ENCODE data around the gene CUX1.

The CUX1 gene

DNA sequence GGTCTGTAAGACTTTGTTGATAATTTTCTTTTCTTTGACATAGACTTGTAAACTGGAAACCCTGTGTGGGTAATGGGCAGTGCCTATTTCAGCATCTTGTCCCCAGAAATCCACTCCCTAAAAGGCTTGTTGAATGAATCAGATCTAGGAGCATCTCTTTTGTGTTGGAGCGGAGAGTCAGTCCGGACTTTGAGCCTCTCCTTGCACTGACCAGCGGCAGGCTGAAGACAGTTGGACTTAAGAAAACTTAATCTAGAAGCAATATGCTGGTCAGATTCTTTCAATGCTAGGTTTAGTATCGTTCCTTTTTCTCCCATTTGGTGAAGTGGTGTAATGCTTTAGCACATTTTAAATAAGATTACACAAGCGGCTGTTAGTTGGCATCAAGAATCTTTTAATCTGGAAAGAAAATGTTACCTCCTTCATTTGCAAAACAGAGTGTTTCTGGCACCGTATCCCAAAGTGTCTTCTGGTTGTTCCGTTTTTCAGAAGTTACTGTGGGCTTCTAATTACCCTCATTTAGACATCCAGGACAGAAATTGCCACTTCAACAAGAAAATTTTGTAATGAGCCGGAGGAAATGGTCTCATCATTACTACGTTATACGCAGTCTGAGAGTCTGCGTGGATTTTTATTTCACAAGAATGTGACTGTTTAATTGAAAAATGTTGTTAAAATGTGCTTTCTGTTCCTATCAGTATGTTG is 74.7 kb downstream of the CUX1 start:
- Histone ChIP-seq H3K27ac (no peak overlapping the region), H2AFZ (ENCODE audit: low read depth) (no peak overlapping the region), H3K79me2 (ENCODE audit: insufficient read depth, low read depth) (peaks cover 11% of the 10 kb centered on the region; the same call in 1 of the 2 replicates), H3K4me2 (no peak overlapping the region), H3K4me3 (IDR thresholded peaks at IDR 0.05; ENCODE audit: insufficient read depth, low read depth, low read length) (no peak overlapping the region), H3K4me1 (ENCODE audit: low read depth, poor library complexity, severe bottlenecking) (no peaks in the 10 kb centered on the region), H3K27me3 (ENCODE audit: insufficient read depth, low read depth) (no peaks in the 10 kb centered on the region), H4K20me1 (ENCODE audit: insufficient read depth) (no peaks in the 10 kb centered on the region), H3K36me3 (ENCODE audit: insufficient read depth) (no peaks in the 10 kb centered on the region), H3K9ac (no peak overlapping the region)
- no peak for TF ChIP-seq CTCF (conservative IDR thresholded peaks at IDR 0.05; ENCODE audit: low read depth, low read length)

DNA sequence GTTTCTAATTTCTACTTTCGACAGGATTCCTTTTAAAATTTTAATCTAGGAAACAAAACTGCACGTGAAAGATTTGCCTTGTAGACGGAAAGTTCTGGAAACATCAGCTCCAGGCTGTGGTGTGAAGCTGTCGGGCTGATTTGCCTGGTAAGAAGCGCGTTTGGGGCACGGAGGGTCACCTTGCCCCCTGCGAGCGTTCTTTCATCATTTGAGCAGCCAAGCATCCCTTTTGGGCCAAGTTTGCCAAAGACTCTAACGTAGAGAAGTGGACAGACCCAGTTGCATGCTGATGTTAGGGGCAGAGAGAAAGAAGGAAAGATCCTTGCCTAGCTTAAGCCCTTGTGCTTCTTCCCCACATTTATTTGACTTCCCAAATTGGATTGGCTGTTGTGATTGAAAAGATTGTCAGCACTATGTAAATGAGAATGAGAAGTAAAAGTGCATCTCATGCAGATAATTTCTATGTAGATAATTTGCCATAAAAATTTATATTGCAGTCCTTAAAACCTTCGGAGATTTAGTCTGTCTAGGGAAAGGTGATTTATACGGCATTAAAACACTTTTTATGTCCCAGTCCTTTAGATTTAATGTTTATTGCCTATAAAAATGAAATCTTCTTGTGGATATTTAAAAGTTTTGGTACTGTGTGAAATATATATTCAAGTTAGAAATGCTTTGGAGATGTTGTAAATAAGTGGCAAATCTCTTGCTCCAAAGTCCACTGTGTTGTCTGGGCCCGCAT is 76.1 kb downstream of the CUX1 start:
- no peak for TF ChIP-seq CTCF (conservative IDR thresholded peaks at IDR 0.05; ENCODE audit: low read depth, low read length)
- no peak overlapping the region for H3K27ac ChIP-seq
- peaks cover 11% of the 10 kb centered on the region; the same call in 1 of the 2 replicates for H3K79me2 ChIP-seq (ENCODE audit: insufficient read depth, low read depth)
- no peak overlapping the region for H2AFZ ChIP-seq (ENCODE audit: low read depth)
- H3K9ac ChIP-seq, result no peak overlapping the region
- H4K20me1 ChIP-seq (ENCODE audit: insufficient read depth), result no peaks in the 10 kb centered on the region
- no peak overlapping the region for H3K4me2 ChIP-seq
- H3K4me3 ChIP-seq (IDR thresholded peaks at IDR 0.05; ENCODE audit: insufficient read depth, low read depth, low read length), result no peak overlapping the region
- H3K36me3 ChIP-seq (ENCODE audit: insufficient read depth), result no peaks in the 10 kb centered on the region
- no peaks in the 10 kb centered on the region for H3K27me3 ChIP-seq (ENCODE audit: insufficient read depth, low read depth)
- H3K4me1 ChIP-seq (ENCODE audit: low read depth, poor library complexity, severe bottlenecking), result no peaks in the 10 kb centered on the region

- no peaks in the 10 kb centered on the region for H3K36me3 ChIP-seq (ENCODE audit: insufficient read depth)
- peaks cover 11% of the 10 kb centered on the region; the same call in 1 of the 2 replicates for H3K79me2 ChIP-seq (ENCODE audit: insufficient read depth, low read depth)
- no peak for TF ChIP-seq CTCF (conservative IDR thresholded peaks at IDR 0.05; ENCODE audit: low read depth, low read length)
- H3K4me1 ChIP-seq (ENCODE audit: low read depth, poor library complexity, severe bottlenecking), result no peaks in the 10 kb centered on the region
- H3K9ac ChIP-seq, result no peak overlapping the region
- H4K20me1 ChIP-seq (ENCODE audit: insufficient read depth), result no peaks in the 10 kb centered on the region
- H2AFZ ChIP-seq (ENCODE audit: low read depth), result no peak overlapping the region
- no peak overlapping the region for H3K27ac ChIP-seq
- H3K4me3 ChIP-seq (IDR thresholded peaks at IDR 0.05; ENCODE audit: insufficient read depth, low read depth, low read length), result no peak overlapping the region
- no peak overlapping the region for H3K4me2 ChIP-seq
- no peaks in the 10 kb centered on the region for H3K27me3 ChIP-seq (ENCODE audit: insufficient read depth, low read depth)
Observed at GRCh38 chr7:101896316-101896715, 78.9 kb downstream of the CUX1 start.

DNA sequence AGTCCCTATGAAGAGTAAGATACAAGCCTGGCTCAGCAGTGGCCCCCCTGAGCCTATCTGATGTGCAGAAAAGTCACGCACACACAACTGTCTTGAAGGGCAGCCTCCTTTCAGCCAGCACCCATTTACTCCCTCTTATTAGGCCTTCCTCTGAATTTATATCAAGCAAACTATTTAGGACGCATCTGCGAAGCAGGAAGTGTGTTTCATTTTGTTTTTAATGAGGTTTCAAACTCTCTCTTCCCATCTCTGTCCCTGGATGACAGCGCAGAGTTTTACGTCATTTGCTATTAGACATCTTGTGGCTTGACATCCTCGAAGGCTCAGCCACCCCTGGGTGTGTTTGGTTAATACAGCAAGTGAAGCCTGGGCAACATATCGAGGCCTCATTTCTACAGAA is 79.5 kb downstream of the CUX1 start:
- H3K4me2 ChIP-seq, result no peak overlapping the region
- no peak overlapping the region for H2AFZ ChIP-seq (ENCODE audit: low read depth)
- no peak for TF ChIP-seq CTCF (conservative IDR thresholded peaks at IDR 0.05; ENCODE audit: low read depth, low read length)
- H3K9ac ChIP-seq, result no peak overlapping the region
- H3K4me3 ChIP-seq (IDR thresholded peaks at IDR 0.05; ENCODE audit: insufficient read depth, low read depth, low read length), result no peak overlapping the region
- peaks cover 11% of the 10 kb centered on the region; the same call in 1 of the 2 replicates for H3K79me2 ChIP-seq (ENCODE audit: insufficient read depth, low read depth)
- no peaks in the 10 kb centered on the region for H3K36me3 ChIP-seq (ENCODE audit: insufficient read depth)
- H3K27ac ChIP-seq, result no peak overlapping the region
- H3K27me3 ChIP-seq (ENCODE audit: insufficient read depth, low read depth), result no peaks in the 10 kb centered on the region
- H4K20me1 ChIP-seq (ENCODE audit: insufficient read depth), result no peaks in the 10 kb centered on the region
- H3K4me1 ChIP-seq (ENCODE audit: low read depth, poor library complexity, severe bottlenecking), result no peaks in the 10 kb centered on the region

All from KMS-11 (cell line).